A549 (cell line): ENCODE measurements around the gene ADGRL1. TPM values are rescaled to one million over a fixed set of nuclear protein-coding genes. Genes with fewer than 3 reads are reported as not detected.

Experiments used
- ATAC-seq, 2 experiments: fragments of 200-7000 bp in 1 of 2; fragments of >200 bp in 1 of 2; cut with Nextera tagmentation in 1 of 2; cut with Tn5 transposase in 1 of 2; 3 replicates each; pipeline versions ENCODE4 v1.8.0 to v1.9.1; 2018 to 2020; ENCODE audit warnings: mild to moderate bottlenecking in 1 of 2, moderate library complexity in 1 of 2
- CTCF ChIA-PET: fragments of 300-600 bp; sonication (Branson Sonifier 250); formaldehyde crosslinking; extraction: SDS; loops from one replicate; lab custom pipeline; 2021; ENCODE audit warnings: antibody characterized with exemption, inconsistent platforms; lab: Yijun Ruan, JAX
- POLR2A ChIA-PET: fragments of 350-600 bp; formaldehyde crosslinking; extraction: SDS; loops from one replicate; lab custom pipeline; 2021; ENCODE audit warnings: antibody characterized with exemption, inconsistent platforms; lab: Yijun Ruan, JAX
- DNase-seq, 2 experiments: peaks; one replicate each; pipeline versions ENCODE4 v3.0.0 to v3.0.0-alpha.2; 2011 to 2016; ENCODE audit warnings: low read depth in 1 of 2, low spot score in 1 of 2
- FAIRE-seq: peaks from 2 replicates; lab custom pipeline; 2011; peaks lifted over from hg19 to GRCh38; lab: Jason Lieb, UNC
- H3K27ac ChIP-seq, 2 experiments: fragments of >200 bp; sonication (Bioruptor Twin); formaldehyde crosslinking; 3 replicates each; pipeline ENCODE4 v1.5.1; 2016 to 2017
- H3K4me1 ChIP-seq: fragments of >200 bp; sonication (Bioruptor Twin); formaldehyde crosslinking; 3 replicates; pipeline ENCODE4 v1.6.1; 2016
- H3K4me2 ChIP-seq: fragments of >200 bp; sonication (Bioruptor Twin); formaldehyde crosslinking; 3 replicates; pipeline ENCODE4 v1.6.1; 2016
- H3K4me3 ChIP-seq: fragments of >200 bp; sonication (Bioruptor Twin); formaldehyde crosslinking; 3 replicates; pipeline ENCODE4 v1.5.1; 2016
- H3K9me3 ChIP-seq: fragments of >200 bp; sonication (Bioruptor Twin); formaldehyde crosslinking; 3 replicates; pipeline ENCODE4 v1.6.1; 2016
- BCL3 ChIP-seq: fragments of >200 bp; sonication (Bioruptor Twin); formaldehyde crosslinking; IDR thresholded peaks from 3 replicates; pipeline ENCODE4 v1.6.1; 2016
- CEBPB ChIP-seq, 2 experiments: fragments of >200 bp in 1 of 2; sonication (Bioruptor Twin) in 1 of 2; formaldehyde crosslinking in 1 of 2; IDR thresholded peaks; 2 replicates each; pipeline ENCODE4 v1.6.1; 2012 to 2016
- CTCF ChIP-seq: fragments of >200 bp; sonication (Bioruptor Twin); formaldehyde crosslinking; IDR thresholded peaks from 3 replicates; pipeline ENCODE4 v1.5.1; 2016
- EHMT2 ChIP-seq: fragments of 200-600 bp; sonication (generic); IDR thresholded peaks from 2 replicates; pipeline ENCODE4 v1.6.1; 2016; ENCODE audit warnings: antibody characterized with exemption, low read depth, mild to moderate bottlenecking, moderate library complexity
- EP300 ChIP-seq, 2 experiments: fragments of >200 bp; sonication (Bioruptor Twin); formaldehyde crosslinking; IDR thresholded peaks; 2 replicates in 1 of 2; 3 replicates in 1 of 2; pipeline ENCODE4 v1.6.1; 2016 to 2017
- FOSL2 ChIP-seq, 2 experiments: fragments of 450-650 bp in 1 of 2; fragments of >200 bp in 1 of 2; sonication (Bioruptor Twin) in 1 of 2; formaldehyde crosslinking; IDR thresholded peaks; 2 replicates each; pipeline versions ENCODE4 v1.5.0 to v1.6.1; 2016 to 2020; ENCODE audit warnings: mild to moderate bottlenecking in 1 of 2, moderate library complexity in 1 of 2
- HES2 ChIP-seq: fragments of >200 bp; sonication (Bioruptor Twin); formaldehyde crosslinking; IDR thresholded peaks from 2 replicates; pipeline ENCODE4 v1.6.1; 2016
- HEYL ChIP-seq: fragments of 250-450 bp; sonication (Bioruptor Pico); IDR thresholded peaks from 2 replicates; pipeline ENCODE4 v1.8.0; 2021; ENCODE audit warnings: mild to moderate bottlenecking, moderate library complexity
- HMGXB4 ChIP-seq: fragments of 250-450 bp; sonication (Bioruptor Pico); IDR thresholded peaks from 2 replicates; pipeline ENCODE4 v1.5.0; 2021; ENCODE audit warnings: mild to moderate bottlenecking, moderate library complexity, borderline replicate concordance
- HOXA7 ChIP-seq: fragments of 250-450 bp; sonication (Bioruptor Pico); IDR thresholded peaks from 2 replicates; pipeline ENCODE4 v1.5.0; 2020; ENCODE audit warnings: mild to moderate bottlenecking, moderate library complexity
- HOXB13 ChIP-seq: fragments of 250-450 bp; sonication (Bioruptor Pico); IDR thresholded peaks from 2 replicates; pipeline ENCODE4 v1.5.0; 2020; ENCODE audit warnings: low read depth, mild to moderate bottlenecking, moderate library complexity
- JUN ChIP-seq, 2 experiments: fragments of >200 bp; sonication (Bioruptor Twin); formaldehyde crosslinking; IDR thresholded peaks; 2 replicates in 1 of 2; 3 replicates in 1 of 2; pipeline ENCODE4 v1.6.1; 2016 to 2017
- MAFK ChIP-seq: fragments of 450-650 bp; IDR thresholded peaks from 2 replicates; pipeline ENCODE4 v1.6.1; 2014; ENCODE audit not compliant: partially characterized antibody
- MAZ ChIP-seq: fragments of 150-350 bp; IDR thresholded peaks from 2 replicates; pipeline ENCODE4 v1.6.1; 2014; ENCODE audit warnings: antibody characterized with exemption, low read depth, low read length, borderline replicate concordance
- PBX3 ChIP-seq: IDR thresholded peaks from 2 replicates; pipeline ENCODE4 v1.6.1; 2012
- POLR2A ChIP-seq: IDR thresholded peaks from 2 replicates; pipeline ENCODE4 v1.6.1; 2012; ENCODE audit warnings: mild to moderate bottlenecking, low read length
- RAD21 ChIP-seq, 2 experiments: fragments of >200 bp in 1 of 2; sonication (Bioruptor Twin) in 1 of 2; formaldehyde crosslinking in 1 of 2; IDR thresholded peaks in 1 of 2; conservative IDR thresholded peaks in 1 of 2; 2 replicates in 1 of 2; 3 replicates in 1 of 2; pipeline ENCODE4 v1.6.1; 2012 to 2018; ENCODE audit warnings: inconsistent platforms in 1 of 2
- SMC3 ChIP-seq: fragments of >200 bp; sonication (Bioruptor Twin); formaldehyde crosslinking; IDR thresholded peaks from 3 replicates; pipeline ENCODE4 v1.6.1; 2018; ENCODE audit warnings: inconsistent platforms
- ZC3H11A ChIP-seq: fragments of 450-650 bp; IDR thresholded peaks from 2 replicates; pipeline ENCODE4 v1.6.1; 2014; ENCODE audit warnings: antibody characterized with exemption, mild to moderate bottlenecking
- ZFP36 ChIP-seq: fragments of 450-650 bp; IDR thresholded peaks from 2 replicates; pipeline ENCODE4 v1.6.1; 2014; ENCODE audit warnings: borderline replicate concordance; ENCODE audit not compliant: partially characterized antibody
- ZSCAN20 ChIP-seq: fragments of 250-450 bp; sonication (Bioruptor Pico); IDR thresholded peaks from 2 replicates; pipeline ENCODE4 v1.8.0; 2022; ENCODE audit warnings: mild to moderate bottlenecking, moderate library complexity
- WGBS: methylation state at CpG from one replicate; pipeline ENCODE4 v1.1.6; 2017; ENCODE audit errors: missing lambda C conversion rate; 5-methylcytosine and 5-hydroxymethylcytosine counted together
- polyA plus RNA-seq, 4 experiments: library from polyadenylated mRNA; depleted of rRNA in 3 of 4; stranded (reverse); fragments of >200 nt; fragmentation: RNase III in 1 of 4; extraction: RNeasy Plus Mini Kit Qiagen cat#74134 plus additional on column Dnase treatment in 1 of 4; gene quantifications; 2 replicates in 3 of 4; 3 replicates in 1 of 4; pipeline ENCODE4 v1.2.3, GENCODE V29; 2011 to 2017

The ADGRL1 gene
- polyA plus RNA-seq, 2 of the 4 experiments (the other 2 are of a cell fraction): 3.9 to 6.0 TPM

GRCh38 chr19:14174883-14175282 lies 31.1 kb downstream of the ADGRL1 start (continued):
- no peak for TF ChIP-seq CTCF
- TF ChIP-seq POLR2A: no peak
- TF ChIP-seq CEBPB (IDR thresholded peaks at IDR 0.05): no peak
- TF ChIP-seq HOXB13 (CRISPR knock-in tag): no peak
- TF ChIP-seq EHMT2: no peak
- no peak for TF ChIP-seq HEYL
- TF ChIP-seq ZSCAN20 (CRISPR knock-in tag): no peak

GRCh38 chr19:14168993-14169392 lies 37.0 kb downstream of the ADGRL1 start:
- 93% methylated on average over 12 of the region's 12 CpGs for WGBS
- Histone ChIP-seq H3K27ac (no peak overlapping the region), H3K4me2 (no peak overlapping the region), H3K9me3 (no peaks in the 10 kb centered on the region), H3K4me3 (no peak overlapping the region), H3K4me1 (no peaks in the 10 kb centered on the region)
- no peak for DNase-seq
- CTCF ChIA-PET: interaction anchor here (0.5 to 1.9 kb wide), 4 partner anchors 10 to 184 kb away, joined by 3 to 6 read pairs (median 4); no protein-coding TSS in a partner anchor
- no peak for FAIRE-seq
- TF ChIP-seq SMC3 (no peak), CEBPB (IDR thresholded peaks at IDR 0.05) (no peak), ZC3H11A (no peak), MAZ (no peak), FOSL2 (IDR thresholded peaks at IDR 0.05) (no peak), FOSL2 (CRISPR knock-in tag; IDR thresholded peaks at IDR 0.05) (no peak), MAFK (no peak), RAD21 (conservative IDR thresholded peaks at IDR 0.05 in 1 of 2, IDR thresholded peaks at IDR 0.05 in 1 of 2) (no peak), ZFP36 (no peak), BCL3 (no peak), CTCF (no peak), HMGXB4 (no peak), PBX3 (no peak), ZSCAN20 (CRISPR knock-in tag) (no peak), JUN (IDR thresholded peaks at IDR 0.05) (no peak), EP300 (IDR thresholded peaks at IDR 0.05) (no peak), HES2 (no peak), HOXA7 (CRISPR knock-in tag) (no peak)
- POLR2A ChIA-PET: no interaction called here
- ATAC-seq: no peak
